Keratinocyte (primary cell): ENCODE measurements around the gene VPS4B.

Source experiments
- EZH2 ChIP-seq: IDR thresholded peaks from one replicate; pipeline ENCODE4 v1.6.1; 2012; ENCODE audit warnings: inconsistent platforms, mild to moderate bottlenecking, low read length, moderate library complexity
- TF ChIP-seq, protein P1 (sequence below), 3 experiments: IDR thresholded peaks in 1 of 3; conservative IDR thresholded peaks in 1 of 3; optimal IDR thresholded peaks in 1 of 3; 2 replicates in 2 of 3; 3 replicates in 1 of 3; pipeline versions ENCODE3 to v1.5.1; 2011; ENCODE audit warnings: low read length in 3 of 3, mild to moderate bottlenecking in 3 of 3, moderate library complexity in 2 of 3, control low read depth in 1 of 3, inconsistent platforms in 1 of 3; ENCODE audit not compliant: insufficient read depth in 2 of 3; ENCODE audit errors: extremely low read depth in 1 of 3

DNA sequence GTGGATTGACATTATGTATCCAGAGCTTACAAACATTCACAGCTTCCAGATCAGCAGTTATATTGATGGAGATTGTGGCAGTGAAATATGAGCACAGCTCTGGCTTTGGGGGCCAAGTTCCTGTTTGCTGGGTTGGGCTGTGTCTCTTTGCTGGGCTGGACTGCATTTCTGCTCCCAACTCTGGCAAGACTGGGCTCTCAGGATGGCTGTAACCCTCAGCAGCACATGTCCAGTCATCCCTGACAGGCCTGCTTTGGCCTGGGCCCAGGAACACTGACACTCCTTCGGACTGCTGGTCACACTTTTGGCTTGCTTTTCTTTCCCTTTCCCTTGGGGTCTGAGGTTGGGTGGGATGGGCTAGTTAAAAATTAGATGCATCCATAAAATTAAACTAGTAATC, 17.9 kb upstream of the VPS4B start:
- TF ChIP-seq EZH2 = no peak
- TF ChIP-seq, protein P1, sequence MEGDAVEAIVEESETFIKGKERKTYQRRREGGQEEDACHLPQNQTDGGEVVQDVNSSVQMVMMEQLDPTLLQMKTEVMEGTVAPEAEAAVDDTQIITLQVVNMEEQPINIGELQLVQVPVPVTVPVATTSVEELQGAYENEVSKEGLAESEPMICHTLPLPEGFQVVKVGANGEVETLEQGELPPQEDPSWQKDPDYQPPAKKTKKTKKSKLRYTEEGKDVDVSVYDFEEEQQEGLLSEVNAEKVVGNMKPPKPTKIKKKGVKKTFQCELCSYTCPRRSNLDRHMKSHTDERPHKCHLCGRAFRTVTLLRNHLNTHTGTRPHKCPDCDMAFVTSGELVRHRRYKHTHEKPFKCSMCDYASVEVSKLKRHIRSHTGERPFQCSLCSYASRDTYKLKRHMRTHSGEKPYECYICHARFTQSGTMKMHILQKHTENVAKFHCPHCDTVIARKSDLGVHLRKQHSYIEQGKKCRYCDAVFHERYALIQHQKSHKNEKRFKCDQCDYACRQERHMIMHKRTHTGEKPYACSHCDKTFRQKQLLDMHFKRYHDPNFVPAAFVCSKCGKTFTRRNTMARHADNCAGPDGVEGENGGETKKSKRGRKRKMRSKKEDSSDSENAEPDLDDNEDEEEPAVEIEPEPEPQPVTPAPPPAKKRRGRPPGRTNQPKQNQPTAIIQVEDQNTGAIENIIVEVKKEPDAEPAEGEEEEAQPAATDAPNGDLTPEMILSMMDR (optimal IDR thresholded peaks at IDR 0.05 in 1 of 3, IDR thresholded peaks at IDR 0.05 in 1 of 3, conservative IDR thresholded peaks at IDR 0.05 in 1 of 3; ENCODE audit: extremely low read depth in 1 of 3, insufficient read depth in 2 of 3, low read length in 3 of 3) = no peak
